ENCODE measurements around the gene SEPTIN8.

SEPTIN8 gene

DNA sequence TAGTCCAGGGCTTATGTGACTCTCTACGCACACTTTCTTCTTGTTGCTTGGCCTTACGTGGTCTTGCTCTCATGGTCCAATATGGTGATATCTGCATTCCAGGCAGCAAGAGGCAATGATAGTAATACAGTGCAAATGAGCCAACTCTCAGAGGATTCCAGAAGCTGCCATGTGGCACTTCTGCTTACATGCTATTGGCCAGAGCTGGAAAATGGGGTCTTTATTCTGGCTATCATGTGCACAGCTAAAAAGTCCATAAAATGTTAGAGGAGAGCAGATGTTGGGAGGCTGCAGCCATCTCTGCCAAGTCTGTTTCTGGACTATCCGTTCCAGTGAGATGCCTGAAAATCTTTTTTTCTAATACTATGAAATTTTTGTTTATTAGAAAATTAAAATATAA is 2.9 kb upstream of the SEPTIN8 start:
- TF ChIP-seq EZH2 (IDR thresholded peaks at IDR 0.05; ENCODE audit: borderline replicate concordance, low read depth, low read length, severe bottlenecking) (no peak), CTCF (IDR thresholded peaks at IDR 0.05; ENCODE audit: borderline replicate concordance, extremely low read depth, low read length, poor library complexity, severe bottlenecking) (no peak)
- H3K79me2 ChIP-seq (ENCODE audit: insufficient read depth, low read length) = peaks cover 16% of the 10 kb centered on the region
- H3K9me3 ChIP-seq (ENCODE audit: insufficient read depth, low read length, severe bottlenecking) = no peaks in the 10 kb centered on the region
- H3K4me2 ChIP-seq (ENCODE audit: insufficient read depth, low read length) = no peak overlapping the region
- no peak overlapping the region for H3K9ac ChIP-seq (ENCODE audit: low read depth, low read length)
- ATAC-seq (ENCODE audit: insufficient read depth, low read depth) = no peak
- DNase-seq = no peak
- H3K4me3 ChIP-seq (ENCODE audit: low read depth in 1 of 2, low read length in 2 of 2) = no peak overlapping the region
- H2AFZ ChIP-seq (ENCODE audit: low read depth, low read length) = no peak overlapping the region
- H3K27me3 ChIP-seq (ENCODE audit: insufficient read depth, low read length, poor library complexity) = peaks cover 18% of the 10 kb centered on the region
- no peaks in the 10 kb centered on the region for H3K36me3 ChIP-seq (ENCODE audit: insufficient read depth, low read length)
- 0 out of 2 replicates have a peak, but pooled peaks cover 3% of the 10 kb centered on the region for H4K20me1 ChIP-seq (ENCODE audit: insufficient read depth, low read length)
- H3K27ac ChIP-seq (ENCODE audit: low read length) = no peak overlapping the region
- H3K4me1 ChIP-seq (ENCODE audit: insufficient read depth, low read length) = peaks cover 32% of the 10 kb centered on the region

DNA sequence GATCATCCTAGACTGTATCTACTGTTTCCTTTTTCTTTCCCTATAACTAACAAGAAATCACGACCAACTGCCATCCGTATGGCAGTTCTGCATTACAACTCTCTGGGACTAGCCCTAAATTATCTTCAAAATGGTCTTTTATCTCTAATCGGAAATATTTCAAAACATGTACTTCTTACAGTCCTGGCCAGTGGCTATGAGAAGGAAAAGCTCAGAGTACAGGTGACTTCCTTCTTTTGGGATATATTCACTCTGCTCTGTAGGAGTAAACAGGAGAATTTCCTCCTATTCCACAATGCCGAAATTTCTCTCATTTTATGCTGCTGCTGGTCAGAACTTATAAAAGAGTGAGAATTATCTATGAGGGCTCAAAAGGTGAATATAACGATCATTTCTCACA is 1.8 kb upstream of the SEPTIN8 start:
- no peaks in the 10 kb centered on the region for H3K9me3 ChIP-seq (ENCODE audit: insufficient read depth, low read length, severe bottlenecking)
- no peak for DNase-seq
- peaks cover 22% of the 10 kb centered on the region for H3K79me2 ChIP-seq (ENCODE audit: insufficient read depth, low read length)
- peaks cover 33% of the 10 kb centered on the region for H3K4me1 ChIP-seq (ENCODE audit: insufficient read depth, low read length)
- TF ChIP-seq CTCF (IDR thresholded peaks at IDR 0.05; ENCODE audit: borderline replicate concordance, extremely low read depth, low read length, poor library complexity, severe bottlenecking) (no peak), EZH2 (IDR thresholded peaks at IDR 0.05; ENCODE audit: borderline replicate concordance, low read depth, low read length, severe bottlenecking) (no peak)
- no peak overlapping the region for H3K9ac ChIP-seq (ENCODE audit: low read depth, low read length)
- no peaks in the 10 kb centered on the region for H3K36me3 ChIP-seq (ENCODE audit: insufficient read depth, low read length)
- no peak overlapping the region for H3K27ac ChIP-seq (ENCODE audit: low read length)
- no peak overlapping the region for H3K4me3 ChIP-seq (ENCODE audit: low read depth in 1 of 2, low read length in 2 of 2)
- peaks cover 7% of the 10 kb centered on the region; the same call in 1 of the 2 replicates for H4K20me1 ChIP-seq (ENCODE audit: insufficient read depth, low read length)
- peaks cover 18% of the 10 kb centered on the region for H3K27me3 ChIP-seq (ENCODE audit: insufficient read depth, low read length, poor library complexity)
- no peak overlapping the region for H3K4me2 ChIP-seq (ENCODE audit: insufficient read depth, low read length)
- H2AFZ ChIP-seq (ENCODE audit: low read depth, low read length) = no peak overlapping the region
- no peak for ATAC-seq (ENCODE audit: insufficient read depth, low read depth)

GRCh38 chr5:132778129-132778528 is 1.1 kb upstream of the SEPTIN8 start:
- H3K27me3 ChIP-seq (ENCODE audit: insufficient read depth, low read length, poor library complexity) = peaks cover 18% of the 10 kb centered on the region
- H3K4me2 ChIP-seq (ENCODE audit: insufficient read depth, low read length) = peak overlapping the region; percentile 96
- no peak overlapping the region for H3K27ac ChIP-seq (ENCODE audit: low read length)
- no peak overlapping the region for H3K9ac ChIP-seq (ENCODE audit: low read depth, low read length)
- H4K20me1 ChIP-seq (ENCODE audit: insufficient read depth, low read length) = peaks cover 9% of the 10 kb centered on the region; the same call in 1 of the 2 replicates
- peak overlapping the region; percentile 99 for H2AFZ ChIP-seq (ENCODE audit: low read depth, low read length)
- ATAC-seq (ENCODE audit: insufficient read depth, low read depth) (no peak), DNase-seq (no peak)
- peak overlapping the region in 1 of 2 experiments; percentile 73; a peak in 2 of 4 replicates for H3K4me3 ChIP-seq (ENCODE audit: low read depth in 1 of 2, low read length in 2 of 2)
- peaks cover 33% of the 10 kb centered on the region for H3K4me1 ChIP-seq (ENCODE audit: insufficient read depth, low read length)
- H3K9me3 ChIP-seq (ENCODE audit: insufficient read depth, low read length, severe bottlenecking) = no peaks in the 10 kb centered on the region
- TF ChIP-seq CTCF (IDR thresholded peaks at IDR 0.05; ENCODE audit: borderline replicate concordance, extremely low read depth, low read length, poor library complexity, severe bottlenecking) = no peak
- TF ChIP-seq EZH2 (IDR thresholded peaks at IDR 0.05; ENCODE audit: borderline replicate concordance, low read depth, low read length, severe bottlenecking) = no peak
- no peaks in the 10 kb centered on the region for H3K36me3 ChIP-seq (ENCODE audit: insufficient read depth, low read length)
- peaks cover 24% of the 10 kb centered on the region for H3K79me2 ChIP-seq (ENCODE audit: insufficient read depth, low read length)

DNA sequence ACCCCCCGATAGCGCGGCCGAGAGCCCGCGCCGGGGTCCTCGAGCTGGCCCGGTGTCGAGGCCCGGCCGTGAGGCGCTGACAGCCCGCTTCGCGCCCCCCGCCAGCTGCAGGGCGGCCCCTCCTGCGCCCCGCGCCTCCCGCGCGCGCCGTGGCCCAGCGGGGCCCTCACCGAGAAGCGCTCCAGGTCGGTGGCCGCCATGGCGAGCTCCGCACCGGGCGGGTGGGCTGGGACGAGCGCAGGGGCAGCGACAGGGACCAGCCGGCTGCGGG is 166 bp downstream of the SEPTIN8 start:
- no peaks in the 10 kb centered on the region for H3K9me3 ChIP-seq (ENCODE audit: insufficient read depth, low read length, severe bottlenecking)
- H3K9ac ChIP-seq (ENCODE audit: low read depth, low read length) = peak overlapping the region; percentile 75
- peak overlapping the region; percentile 96 for H3K4me2 ChIP-seq (ENCODE audit: insufficient read depth, low read length)
- H3K36me3 ChIP-seq (ENCODE audit: insufficient read depth, low read length) = no peaks in the 10 kb centered on the region
- peak overlapping the region; percentile 40; the same call in 1 of the 2 replicates for H3K27ac ChIP-seq (ENCODE audit: low read length)
- peak overlapping the region; percentile 99 for H2AFZ ChIP-seq (ENCODE audit: low read depth, low read length)
- peaks cover 13% of the 10 kb centered on the region for H3K27me3 ChIP-seq (ENCODE audit: insufficient read depth, low read length, poor library complexity)
- DNase-seq = no peak
- no peak for TF ChIP-seq EZH2 (IDR thresholded peaks at IDR 0.05; ENCODE audit: borderline replicate concordance, low read depth, low read length, severe bottlenecking)
- no peak for TF ChIP-seq CTCF (IDR thresholded peaks at IDR 0.05; ENCODE audit: borderline replicate concordance, extremely low read depth, low read length, poor library complexity, severe bottlenecking)
- H3K4me1 ChIP-seq (ENCODE audit: insufficient read depth, low read length) = peaks cover 33% of the 10 kb centered on the region
- H3K79me2 ChIP-seq (ENCODE audit: insufficient read depth, low read length) = peaks cover 25% of the 10 kb centered on the region
- peaks cover 18% of the 10 kb centered on the region; the same call in 1 of the 2 replicates for H4K20me1 ChIP-seq (ENCODE audit: insufficient read depth, low read length)
- peak; percentile 63 for ATAC-seq (ENCODE audit: insufficient read depth, low read depth)
- peak overlapping the region; percentile 31 to 73; a peak in 3 of 4 replicates for H3K4me3 ChIP-seq (ENCODE audit: low read depth in 1 of 2, low read length in 2 of 2)
